Stimulated activated CD4-positive, alpha-beta T cell treated with anti-CD3 and anti-CD28 coated beads, Interleukin-4, amount 100 ng/mL, for 48 hours (primary cell): ENCODE measurements around the gene MAPKAP1.

Source experiments
- DNase-seq, 2 donors: peaks; one replicate each; pipeline ENCODE4 v3.0.0-alpha.2; 2020; ENCODE audit warnings: low read depth in 2 of 2

Gene MAPKAP1

GRCh38 chr9:125536167-125536772, 170.7 kb downstream of the MAPKAP1 start:
- no peak for DNase-seq

DNA sequence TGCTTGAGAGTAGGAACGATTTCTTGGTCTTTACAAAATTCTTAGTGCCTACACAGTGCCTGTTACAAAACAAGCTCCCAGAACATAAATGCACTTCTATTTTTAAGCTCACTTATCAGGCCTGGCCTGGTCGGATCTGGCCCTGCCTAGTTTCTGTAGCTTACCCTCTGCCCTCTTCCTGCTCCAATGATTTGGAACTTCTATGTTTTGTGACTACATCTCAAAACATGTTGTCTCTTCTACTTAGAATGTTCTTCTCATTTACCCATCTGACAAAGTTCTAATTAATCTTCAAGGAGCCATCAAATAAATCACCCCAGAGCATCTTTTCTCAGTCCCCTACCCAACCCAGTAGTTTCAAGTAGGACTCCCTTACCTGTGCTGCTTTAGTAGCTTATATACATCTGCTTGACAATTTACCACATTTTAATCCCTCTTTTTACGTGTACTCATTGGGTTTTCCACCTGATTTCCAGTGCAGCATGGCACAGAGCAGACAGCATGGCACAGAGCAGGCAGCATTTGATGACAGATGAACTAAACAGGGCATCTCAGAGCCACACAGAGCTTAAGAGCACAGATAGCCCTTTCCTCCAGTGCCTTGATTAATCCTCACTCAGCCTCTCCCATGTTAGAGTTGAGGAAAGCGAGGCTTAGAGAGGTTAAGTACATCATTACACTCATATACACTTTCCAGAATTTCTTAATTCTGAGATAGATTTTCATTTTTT, 171.9 kb downstream of the MAPKAP1 start:
- no peak for DNase-seq

DNA sequence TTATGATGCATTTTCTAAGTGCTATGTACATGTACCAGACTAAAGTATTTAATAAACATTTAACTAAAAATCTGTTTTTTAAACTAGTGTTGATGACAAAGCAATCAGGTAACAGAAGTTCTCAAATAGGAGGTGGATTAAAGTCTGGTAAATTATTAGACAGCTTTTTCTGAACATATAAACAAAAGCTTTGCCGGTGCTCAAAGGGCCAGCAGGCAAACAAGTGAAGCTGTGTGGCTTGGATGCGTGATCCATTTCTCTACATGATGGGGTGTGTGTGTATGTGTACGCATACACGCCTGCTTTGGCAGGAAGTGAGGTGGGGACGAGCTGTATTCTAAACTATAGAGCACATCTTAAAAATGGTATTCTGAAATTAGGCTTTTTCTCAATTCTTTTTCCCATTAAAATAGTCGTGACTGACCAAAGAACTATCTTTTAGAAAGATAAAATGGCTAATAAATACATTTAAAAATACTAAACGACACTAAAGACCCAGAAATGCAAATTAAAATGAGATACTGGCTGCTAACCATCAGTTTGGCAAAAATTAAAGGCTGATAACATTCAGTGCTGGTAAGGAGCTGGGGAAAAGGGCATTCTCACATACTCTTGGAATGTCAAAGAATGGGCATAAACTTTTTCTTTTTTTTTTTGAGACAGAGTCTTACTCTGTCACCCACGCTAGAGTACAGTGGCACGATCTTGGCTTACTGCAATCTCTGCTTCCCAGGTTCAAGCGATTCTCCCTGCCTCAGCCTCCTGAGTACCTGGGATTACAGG, 174.0 kb downstream of the MAPKAP1 start:
- no peak for DNase-seq

- no peak for DNase-seq
These were observed 174.6 kb downstream of the MAPKAP1 start for GRCh38 chr9:125532412-125532811.

DNA sequence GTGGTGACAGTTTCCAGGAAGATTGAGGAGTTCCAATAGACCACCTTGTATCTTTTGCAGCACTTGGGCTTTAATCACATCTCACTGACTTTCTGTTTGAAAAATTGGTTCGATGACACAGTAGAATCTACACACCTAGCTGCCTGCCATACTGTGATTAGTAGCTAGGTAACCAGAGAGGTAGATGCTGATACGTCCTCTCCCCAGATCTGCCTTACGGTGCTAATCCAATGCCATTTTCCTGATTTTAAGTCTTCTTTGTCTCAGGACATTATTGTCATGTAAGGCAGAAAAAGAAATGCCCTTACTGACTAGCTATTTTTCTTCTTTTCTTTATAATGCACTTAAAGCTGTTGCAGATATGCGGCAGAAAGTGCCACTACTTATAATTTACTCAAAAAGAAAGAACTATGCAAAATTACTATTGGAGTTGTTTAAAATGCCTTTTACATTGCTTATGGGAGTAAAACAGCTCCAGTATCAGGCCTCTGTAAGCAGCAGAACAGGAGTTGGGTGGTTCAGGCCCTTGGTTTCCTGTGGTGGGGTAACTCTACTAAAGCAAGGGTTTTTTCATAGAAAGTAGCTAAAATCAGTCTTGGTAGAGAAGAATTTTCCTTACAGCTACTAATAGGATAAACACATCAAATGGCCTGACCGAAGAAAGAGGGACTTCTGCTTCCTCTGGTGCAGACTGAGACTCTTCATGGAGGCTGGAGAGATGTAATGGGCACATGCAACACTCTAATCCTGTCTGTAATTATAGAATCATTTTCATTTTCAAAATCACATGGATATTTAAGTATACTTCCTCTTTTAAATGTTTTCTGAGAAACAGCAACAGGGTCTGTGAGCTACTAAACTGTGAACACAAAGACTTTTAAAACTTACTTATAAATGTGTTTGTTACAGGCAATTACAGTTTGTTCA, 177.2 kb downstream of the MAPKAP1 start:
- no peak for DNase-seq

DNA sequence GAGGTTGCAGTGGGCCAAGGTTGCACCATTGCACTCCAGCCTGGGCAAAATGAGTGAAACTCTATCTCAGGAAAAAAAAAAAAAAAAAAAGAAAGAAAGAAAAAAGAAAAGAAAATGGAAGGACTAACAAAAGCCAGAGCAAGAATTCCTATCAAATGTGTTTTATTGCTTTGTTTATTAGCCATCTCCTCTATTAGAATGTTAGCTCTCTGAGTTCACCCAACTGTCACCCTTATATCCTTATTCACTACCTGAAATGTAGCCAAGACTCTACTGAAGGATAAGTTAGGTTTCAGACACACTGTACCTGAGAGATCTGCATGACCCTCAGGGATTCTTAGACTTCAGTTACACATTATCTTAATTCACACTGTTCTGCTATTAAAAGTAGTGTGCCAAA, 177.9 kb downstream of the MAPKAP1 start:
- DNase-seq: no peak

GRCh38 chr9:125527471-125528002, 179.5 kb downstream of the MAPKAP1 start:
- no peak for DNase-seq

DNA sequence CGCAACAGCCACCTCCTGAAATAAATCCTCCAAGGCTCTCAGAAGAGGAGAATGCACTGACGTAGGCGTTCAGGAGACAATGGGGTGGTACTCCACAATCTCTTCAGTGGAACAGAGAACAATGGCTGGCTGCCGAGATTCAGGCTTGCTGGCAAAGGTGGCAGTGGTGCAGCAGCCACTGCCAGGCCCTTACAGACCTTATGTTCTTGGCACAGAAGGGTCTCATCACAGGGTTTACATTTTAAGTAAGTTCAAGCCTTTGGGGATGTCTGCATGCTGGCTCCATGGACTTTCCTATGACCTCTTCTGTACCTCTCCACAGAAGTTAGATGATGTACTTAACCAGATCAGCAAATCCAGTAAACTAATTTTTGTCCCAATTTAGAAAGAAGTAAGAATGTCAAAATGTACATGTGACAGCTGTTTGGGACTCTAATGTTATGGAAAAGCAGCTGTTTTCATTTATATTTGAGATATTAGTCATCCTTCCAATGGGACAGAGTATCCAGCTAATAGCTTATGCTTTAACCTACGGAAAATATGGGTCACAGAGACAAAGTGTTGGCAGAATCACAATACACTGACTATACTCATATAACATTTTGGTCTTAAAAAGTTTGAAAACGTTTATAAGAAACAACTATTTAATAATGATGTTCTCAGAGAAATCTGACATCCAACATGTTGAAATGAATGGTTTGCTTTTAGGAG, 180.9 kb downstream of the MAPKAP1 start:
- DNase-seq: no peak

GRCh38 chr9:125524583-125525355, 182.2 kb downstream of the MAPKAP1 start:
- no peak for DNase-seq

- no peak for DNase-seq
These were observed 183.3 kb downstream of the MAPKAP1 start for GRCh38 chr9:125523681-125524080.

GRCh38 chr9:125522328-125522725, 184.7 kb downstream of the MAPKAP1 start:
- no peak for DNase-seq

- peak in 1 of 2 donors; percentile 31 for DNase-seq
These were observed 185.3 kb downstream of the MAPKAP1 start for GRCh38 chr9:125521462-125522327.

- no peak for DNase-seq
These were observed 187.3 kb downstream of the MAPKAP1 start for GRCh38 chr9:125519734-125520133.

- no peak for DNase-seq
These were observed 189.4 kb downstream of the MAPKAP1 start for GRCh38 chr9:125517577-125517976.

DNA sequence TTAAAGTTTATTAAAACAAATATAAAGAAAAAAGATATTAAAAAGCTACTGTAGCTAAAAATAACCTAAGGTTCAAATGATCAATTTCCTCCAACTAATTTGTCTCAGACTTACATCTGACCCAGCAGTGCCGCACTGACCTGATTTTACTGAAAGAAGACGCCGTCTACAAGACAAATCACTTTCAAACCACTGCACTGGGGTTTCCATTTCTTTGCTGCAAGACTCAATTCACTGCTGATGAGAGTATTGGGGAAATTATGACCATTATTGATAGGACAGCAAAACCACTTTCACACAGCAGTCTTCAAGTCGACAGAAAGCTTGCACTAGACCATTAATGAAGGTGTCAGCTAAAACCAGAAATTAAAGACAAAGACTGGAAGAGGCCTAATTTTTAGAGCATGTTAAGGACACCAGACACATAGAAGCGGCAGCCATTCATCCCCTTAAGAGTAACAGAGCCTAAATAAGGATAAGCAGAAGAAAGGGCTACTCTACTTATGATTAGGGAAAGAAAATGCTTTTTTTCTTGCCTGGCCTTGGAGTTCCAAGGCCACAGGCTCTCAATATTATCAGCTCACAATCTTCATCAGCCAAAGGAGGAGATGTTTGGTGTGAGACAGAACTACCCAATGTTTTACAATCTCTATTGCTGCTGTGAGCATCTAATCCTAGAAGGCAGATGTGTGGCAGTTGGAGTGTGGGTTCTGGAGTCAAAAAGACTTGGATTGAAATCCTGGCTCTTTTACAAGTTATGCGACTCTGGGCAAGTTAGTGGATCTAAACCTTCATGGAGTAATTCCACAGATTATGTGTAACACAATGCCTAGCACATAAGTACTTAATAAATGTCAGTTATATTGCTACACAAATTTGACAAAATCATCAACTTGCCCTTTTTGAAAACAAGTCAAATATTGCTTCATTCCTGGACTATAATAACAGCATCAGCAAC, 190.7 kb downstream of the MAPKAP1 start:
- no peak for DNase-seq

DNA sequence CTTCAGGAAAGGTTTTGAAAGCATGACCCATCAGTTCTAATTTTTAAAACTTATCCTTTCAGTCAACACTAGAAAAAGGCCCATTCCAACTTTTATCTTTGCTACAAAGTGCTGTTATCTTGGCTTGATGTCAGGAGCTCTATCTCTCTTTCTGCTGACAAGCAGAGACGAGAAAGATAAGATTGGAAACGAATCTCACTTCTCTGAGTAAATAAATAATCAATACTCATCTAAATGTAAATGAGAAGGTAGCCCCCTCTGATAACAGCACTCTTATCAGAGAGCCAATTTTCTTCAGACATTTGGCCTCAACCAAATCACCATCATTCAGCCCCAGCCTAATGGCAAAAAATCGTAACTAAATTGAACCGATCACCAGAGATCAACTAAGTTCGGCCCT, 191.7 kb downstream of the MAPKAP1 start:
- no peak for DNase-seq

- DNase-seq: no peak
These were observed 192.5 kb downstream of the MAPKAP1 start for GRCh38 chr9:125514468-125514867.
